ENCODE results near the gene ZNF692.
"Not testable (repeated sequence)": the region's sequence is repeated elsewhere in the genome, so short reads cannot be mapped to it uniquely, and the experiment has no call there.

ZNF692 gene

GRCh38 chr1:248804771-248805681 is 53.9 kb downstream of the ZNF692 start:
- TF ChIP-seq, protein P1, sequence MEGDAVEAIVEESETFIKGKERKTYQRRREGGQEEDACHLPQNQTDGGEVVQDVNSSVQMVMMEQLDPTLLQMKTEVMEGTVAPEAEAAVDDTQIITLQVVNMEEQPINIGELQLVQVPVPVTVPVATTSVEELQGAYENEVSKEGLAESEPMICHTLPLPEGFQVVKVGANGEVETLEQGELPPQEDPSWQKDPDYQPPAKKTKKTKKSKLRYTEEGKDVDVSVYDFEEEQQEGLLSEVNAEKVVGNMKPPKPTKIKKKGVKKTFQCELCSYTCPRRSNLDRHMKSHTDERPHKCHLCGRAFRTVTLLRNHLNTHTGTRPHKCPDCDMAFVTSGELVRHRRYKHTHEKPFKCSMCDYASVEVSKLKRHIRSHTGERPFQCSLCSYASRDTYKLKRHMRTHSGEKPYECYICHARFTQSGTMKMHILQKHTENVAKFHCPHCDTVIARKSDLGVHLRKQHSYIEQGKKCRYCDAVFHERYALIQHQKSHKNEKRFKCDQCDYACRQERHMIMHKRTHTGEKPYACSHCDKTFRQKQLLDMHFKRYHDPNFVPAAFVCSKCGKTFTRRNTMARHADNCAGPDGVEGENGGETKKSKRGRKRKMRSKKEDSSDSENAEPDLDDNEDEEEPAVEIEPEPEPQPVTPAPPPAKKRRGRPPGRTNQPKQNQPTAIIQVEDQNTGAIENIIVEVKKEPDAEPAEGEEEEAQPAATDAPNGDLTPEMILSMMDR (IDR thresholded peaks at IDR 0.05), result no peak
- Histone ChIP-seq H3K27ac (no peak overlapping the region), H3K9me3 (no peaks in the 10 kb centered on the region), H3K27me3 (no peaks in the 10 kb centered on the region), H3K36me3 (no peaks in the 10 kb centered on the region), H3K4me1 (no peaks in the 10 kb centered on the region), H3K4me3 (no peak overlapping the region)
- no peak for DNase-seq
- intact Hi-C loops (cut with DNase I; ENCODE audit: low total_unique reads), result no loop called here

DNA sequence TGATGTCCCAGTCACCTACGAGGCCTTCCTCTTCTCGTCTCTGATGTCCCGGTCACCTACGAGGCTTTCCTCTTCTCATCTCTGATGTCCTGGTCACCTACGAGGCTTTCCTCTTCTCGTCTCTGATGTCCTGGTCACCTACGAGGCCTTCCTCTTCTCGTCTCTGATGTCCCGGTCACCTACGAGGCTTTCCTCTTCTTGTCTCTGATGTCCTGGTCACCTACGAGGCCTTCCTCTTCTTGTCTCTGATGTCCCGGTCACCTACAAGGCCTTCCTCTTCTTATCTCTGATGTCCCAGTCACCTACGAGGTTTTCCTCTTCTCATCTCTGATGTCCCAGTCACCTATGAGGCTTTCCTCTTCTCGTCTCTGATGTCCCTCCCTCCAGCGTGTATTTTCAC is 55.4 kb downstream of the ZNF692 start:
- H3K27ac ChIP-seq; H3K4me1 ChIP-seq; H3K36me3 ChIP-seq; DNase-seq; H3K4me3 ChIP-seq; H3K27me3 ChIP-seq; H3K9me3 ChIP-seq; intact Hi-C loops (cut with DNase I; ENCODE audit: low total_unique reads): not testable (repeated sequence)

DNA sequence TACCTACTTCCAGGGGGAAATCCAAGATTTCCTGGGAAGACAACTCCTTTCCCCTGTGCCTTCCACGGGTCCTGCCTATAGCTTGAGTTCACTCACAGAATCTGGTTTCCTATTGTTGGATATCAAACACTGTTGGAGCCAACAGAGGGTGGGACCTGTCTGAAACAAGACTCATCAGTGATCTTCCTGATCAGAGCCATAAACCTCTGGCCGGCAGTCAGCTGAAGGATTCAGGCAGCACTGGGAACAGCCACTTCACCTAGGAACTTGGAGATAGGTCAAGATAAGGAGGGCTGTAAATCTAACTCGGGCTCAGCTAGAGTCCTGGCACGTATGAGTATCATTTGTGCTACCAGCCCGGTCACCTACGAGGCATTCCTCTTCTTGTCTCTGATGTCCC is 56.4 kb downstream of the ZNF692 start:
- no peaks in the 10 kb centered on the region for H3K36me3 ChIP-seq
- TF ChIP-seq, protein P1 (IDR thresholded peaks at IDR 0.05), result no peak
- H3K4me1 ChIP-seq, result no peaks in the 10 kb centered on the region
- no peak overlapping the region for H3K27ac ChIP-seq
- H3K9me3 ChIP-seq, result no peaks in the 10 kb centered on the region
- H3K27me3 ChIP-seq, result no peaks in the 10 kb centered on the region
- no peak overlapping the region for H3K4me3 ChIP-seq
- DNase-seq, result no peak
- intact Hi-C loops (cut with DNase I; ENCODE audit: low total_unique reads), result no loop called here

- Histone ChIP-seq H3K36me3 (no peaks in the 10 kb centered on the region), H3K4me1 (no peaks in the 10 kb centered on the region), H3K4me3 (no peak overlapping the region), H3K9me3 (peaks cover 0 to 7% (median 4%) of the 10 kb centered on the region in 3 donors), H3K27me3 (no peaks in the 10 kb centered on the region), H3K27ac (no peak overlapping the region)
- TF ChIP-seq, protein P1 (IDR thresholded peaks at IDR 0.05), result no peak
- no peak for DNase-seq
- intact Hi-C loops (cut with DNase I; ENCODE audit: low total_unique reads), result no loop called here
These were observed 58.4 kb downstream of the ZNF692 start for GRCh38 chr1:248800459-248800858.

Data from tibial artery (tissue), 4 donors.